DMS153 treated with DMSO at 0.1 percent for 48 hours (cell line): ENCODE measurements around the gene DYNLRB2.

Experiments
- DNase-seq: peaks from one replicate; lab custom pipeline; 2025; ENCODE audit not compliant: unreplicated experiment; lab: John Stamatoyannopoulos, UW

DYNLRB2 gene

GRCh38 chr16:80547145-80547544 is 6.4 kb downstream of the DYNLRB2 start:
- no peak for DNase-seq

- no peak for DNase-seq
Observed at GRCh38 chr16:80552277-80552676, 11.5 kb downstream of the DYNLRB2 start.

- DNase-seq = no peak
Observed at GRCh38 chr16:80554033-80554432, 13.2 kb downstream of the DYNLRB2 start.

GRCh38 chr16:80556481-80556880 is 15.7 kb downstream of the DYNLRB2 start:
- no peak for DNase-seq

- DNase-seq = no peak
Observed at GRCh38 chr16:80557037-80557436, 16.2 kb downstream of the DYNLRB2 start.

GRCh38 chr16:80559369-80559768 is 18.6 kb downstream of the DYNLRB2 start:
- no peak for DNase-seq

- DNase-seq = no peak
Observed at GRCh38 chr16:80563066-80563465, 22.3 kb downstream of the DYNLRB2 start.

- DNase-seq = no peak
Observed at GRCh38 chr16:80564394-80564793, 23.6 kb downstream of the DYNLRB2 start.

- no peak for DNase-seq
Observed at GRCh38 chr16:80569440-80570105, 28.8 kb downstream of the DYNLRB2 start.

GRCh38 chr16:80570106-80570478 is 29.3 kb downstream of the DYNLRB2 start:
- no peak for DNase-seq

GRCh38 chr16:80573700-80574120 is 32.9 kb downstream of the DYNLRB2 start:
- DNase-seq = no peak

GRCh38 chr16:80576343-80576912 is 35.6 kb downstream of the DYNLRB2 start:
- no peak for DNase-seq

GRCh38 chr16:80577485-80578280 is 36.9 kb downstream of the DYNLRB2 start:
- DNase-seq = no peak

- no peak for DNase-seq
Observed at GRCh38 chr16:80580109-80580832, 39.5 kb downstream of the DYNLRB2 start.

- no peak for DNase-seq
Observed at GRCh38 chr16:80583466-80583865, 42.7 kb downstream of the DYNLRB2 start.

- no peak for DNase-seq
Observed at GRCh38 chr16:80585764-80586163, 45.0 kb downstream of the DYNLRB2 start.

- DNase-seq = no peak
Observed at GRCh38 chr16:80586476-80586875, 45.7 kb downstream of the DYNLRB2 start.

GRCh38 chr16:80587071-80587470 is 46.3 kb downstream of the DYNLRB2 start:
- DNase-seq = no peak

GRCh38 chr16:80591071-80591915 is 50.5 kb downstream of the DYNLRB2 start:
- DNase-seq = no peak

GRCh38 chr16:80592273-80592672 is 51.5 kb downstream of the DYNLRB2 start:
- no peak for DNase-seq

- DNase-seq = no peak
Observed at GRCh38 chr16:80594756-80595155, 54.0 kb downstream of the DYNLRB2 start.
